ENCODE data around the gene FRS3. TPM values are rescaled to one million over a fixed set of nuclear protein-coding genes. Genes with fewer than 3 reads are reported as not detected.

FRS3 gene
- total and polyA plus RNA-seq, 2 donors from 2014 or later, result 5.3 to 7.0 TPM

- H3K4me3 ChIP-seq (ENCODE audit: low read length in 3 of 3), result peak overlapping the region in 1 of 3 donors; percentile 30
- H3K4me1 ChIP-seq (ENCODE audit: control insufficient read depth in 2 of 3, insufficient read depth in 2 of 3, low read depth in 1 of 3, low read length in 3 of 3), result peaks cover 0 to 37% (median 13%) of the 10 kb centered on the region in 3 donors
- FAIRE-seq, result no peak
Measured at GRCh38 chr6:41722969-41723529, 56.7 kb downstream of the FRS3 start.

GRCh38 chr6:41721414-41721813, 58.3 kb downstream of the FRS3 start:
- Histone ChIP-seq H3K4me3 (ENCODE audit: low read length in 3 of 3) (no peak overlapping the region), H3K36me3 (ENCODE audit: control insufficient read depth in 2 of 3, insufficient read depth in 3 of 3, low read length in 3 of 3) (no peaks in the 10 kb centered on the region), H3K27ac (ENCODE audit: low read depth in 2 of 2, low read length in 2 of 2) (no peak overlapping the region), H3K4me1 (ENCODE audit: control insufficient read depth in 2 of 3, insufficient read depth in 2 of 3, low read depth in 1 of 3, low read length in 3 of 3) (peaks cover 0 to 45% (median 29%) of the 10 kb centered on the region in 3 donors), H3K9ac (ENCODE audit: low read length in 3 of 3) (no peak overlapping the region), H3K9me3 (ENCODE audit: control insufficient read depth in 2 of 3, insufficient read depth in 1 of 3, low read length in 3 of 3) (no peaks in the 10 kb centered on the region), H3K27me3 (ENCODE audit: control insufficient read depth, insufficient read depth, low read length) (no peaks in the 10 kb centered on the region)
- DNase-seq, result no peak
- no peak for FAIRE-seq
- no peak for TF ChIP-seq CTCF (IDR thresholded peaks at IDR 0.05; ENCODE audit: borderline replicate concordance, extremely low read depth, insufficient read depth)
- intact Hi-C loops (cut with DNase I), result no loop called here

More at GRCh38 chr6:41722969-41723529, 56.7 kb downstream of the FRS3 start:
- H3K36me3 ChIP-seq (ENCODE audit: control insufficient read depth in 2 of 3, insufficient read depth in 3 of 3, low read length in 3 of 3), result no peaks in the 10 kb centered on the region
- intact Hi-C loops (cut with DNase I), result no loop called here
- no peak overlapping the region for H3K9ac ChIP-seq (ENCODE audit: low read length in 3 of 3)
- peak overlapping the region; percentile 47 to 59 for H3K27ac ChIP-seq (ENCODE audit: low read depth in 2 of 2, low read length in 2 of 2)
- peak in 1 of 5 donors; percentile 65 for DNase-seq
- no peaks in the 10 kb centered on the region for H3K27me3 ChIP-seq (ENCODE audit: control insufficient read depth, insufficient read depth, low read length)
- no peaks in the 10 kb centered on the region for H3K9me3 ChIP-seq (ENCODE audit: control insufficient read depth in 2 of 3, insufficient read depth in 1 of 3, low read length in 3 of 3)
- TF ChIP-seq CTCF (IDR thresholded peaks at IDR 0.05; ENCODE audit: borderline replicate concordance, extremely low read depth, insufficient read depth), result no peak

GRCh38 chr6:41720783-41721182, 58.9 kb downstream of the FRS3 start:
- DNase-seq (peak in 1 of 5 donors; percentile 29), FAIRE-seq (no peak)
- Histone ChIP-seq H3K27ac (ENCODE audit: low read depth in 2 of 2, low read length in 2 of 2) (peak overlapping the region in 1 of 2 donors; percentile 42), H3K9ac (ENCODE audit: low read length in 3 of 3) (no peak overlapping the region), H3K36me3 (ENCODE audit: control insufficient read depth in 2 of 3, insufficient read depth in 3 of 3, low read length in 3 of 3) (no peaks in the 10 kb centered on the region), H3K4me1 (ENCODE audit: control insufficient read depth in 2 of 3, insufficient read depth in 2 of 3, low read depth in 1 of 3, low read length in 3 of 3) (peaks cover 0 to 51% (median 33%) of the 10 kb centered on the region in 3 donors), H3K9me3 (ENCODE audit: control insufficient read depth in 2 of 3, insufficient read depth in 1 of 3, low read length in 3 of 3) (no peaks in the 10 kb centered on the region), H3K27me3 (ENCODE audit: control insufficient read depth, insufficient read depth, low read length) (no peaks in the 10 kb centered on the region), H3K4me3 (ENCODE audit: low read length in 3 of 3) (no peak overlapping the region)
- no peak for TF ChIP-seq CTCF (IDR thresholded peaks at IDR 0.05; ENCODE audit: borderline replicate concordance, extremely low read depth, insufficient read depth)
- intact Hi-C loops (cut with DNase I), result no loop called here

GRCh38 chr6:41720262-41720620, 59.5 kb downstream of the FRS3 start:
- H3K36me3 ChIP-seq (ENCODE audit: control insufficient read depth in 2 of 3, insufficient read depth in 3 of 3, low read length in 3 of 3), result no peaks in the 10 kb centered on the region
- TF ChIP-seq CTCF (IDR thresholded peaks at IDR 0.05; ENCODE audit: borderline replicate concordance, extremely low read depth, insufficient read depth), result no peak
- no peaks in the 10 kb centered on the region for H3K9me3 ChIP-seq (ENCODE audit: control insufficient read depth in 2 of 3, insufficient read depth in 1 of 3, low read length in 3 of 3)
- no peak overlapping the region for H3K9ac ChIP-seq (ENCODE audit: low read length in 3 of 3)
- intact Hi-C loops (cut with DNase I), result no loop called here
- peak overlapping the region; percentile 23 to 42 for H3K27ac ChIP-seq (ENCODE audit: low read depth in 2 of 2, low read length in 2 of 2)
- peaks cover 0 to 51% (median 33%) of the 10 kb centered on the region in 3 donors for H3K4me1 ChIP-seq (ENCODE audit: control insufficient read depth in 2 of 3, insufficient read depth in 2 of 3, low read depth in 1 of 3, low read length in 3 of 3)
- no peaks in the 10 kb centered on the region for H3K27me3 ChIP-seq (ENCODE audit: control insufficient read depth, insufficient read depth, low read length)
- no peak overlapping the region for H3K4me3 ChIP-seq (ENCODE audit: low read length in 3 of 3)
- FAIRE-seq (no peak), DNase-seq (peak in 1 of 5 donors; percentile 57)

Data from kidney (tissue), 14 donors.